ENCODE measurements around the gene MED12L.

GRCh38 chr3:151423091-151423490 lies 337.6 kb downstream of the MED12L start:
- TF ChIP-seq POLR2AphosphoS5 (IDR thresholded peaks at IDR 0.05) (no peak), CTCF (IDR thresholded peaks at IDR 0.05) (no peak), POLR2A (IDR thresholded peaks at IDR 0.05) (no peak), EP300 (IDR thresholded peaks at IDR 0.05) (no peak)
